Measurements from ENCODE around the gene TMEM182.

Gene TMEM182

DNA sequence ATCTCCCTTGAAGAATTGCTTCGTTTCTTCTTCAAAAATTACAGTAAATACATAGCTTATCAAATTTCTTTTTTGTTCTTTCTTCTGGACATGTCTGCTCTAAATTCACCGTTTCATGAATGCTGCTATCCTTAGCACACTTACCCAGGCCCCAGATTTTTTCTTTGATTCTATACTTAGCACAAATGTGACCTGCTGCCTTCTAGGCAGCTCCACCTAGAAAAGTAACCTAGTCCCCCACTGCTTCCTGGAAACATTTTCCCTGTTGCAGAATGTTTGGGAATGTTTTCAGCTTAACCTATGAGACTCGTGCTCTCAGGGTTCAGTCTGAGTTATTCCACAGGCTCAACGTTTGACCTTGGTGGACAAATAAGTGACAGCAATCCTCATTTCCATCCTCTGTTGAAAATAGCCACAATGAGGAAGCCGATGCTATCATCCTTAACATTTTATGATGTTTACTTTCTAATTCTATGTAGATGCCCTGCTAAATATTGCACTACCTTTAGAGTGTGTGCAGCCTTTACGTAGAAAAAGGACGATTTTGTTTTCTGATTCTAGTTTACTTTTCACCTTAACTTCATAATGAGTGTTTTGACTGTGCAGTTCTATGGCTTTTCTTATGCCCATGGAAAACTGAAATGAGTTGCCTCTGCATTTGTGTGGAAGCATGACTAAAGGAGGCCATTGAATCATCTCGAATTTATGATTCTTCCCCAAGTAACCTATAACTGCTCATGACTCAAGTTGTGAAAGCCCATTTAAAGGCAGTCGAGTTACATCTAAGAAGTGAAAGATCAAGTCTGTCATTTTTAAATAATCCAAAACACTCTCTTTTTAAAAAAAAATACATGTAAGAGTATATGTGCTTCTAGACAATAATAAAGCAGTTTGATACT lies 47.7 kb downstream of the TMEM182 start:
- Histone ChIP-seq H3F3A (ENCODE audit: insufficient read depth, low read length) (no peaks in the 10 kb centered on the region), H3K27me3 (ENCODE audit: insufficient read depth, low read length) (no peaks in the 10 kb centered on the region), H2AFZ (ENCODE audit: low read length) (no peak overlapping the region), H3K4me1 (ENCODE audit: insufficient read depth, low read length, severe bottlenecking) (no peaks in the 10 kb centered on the region), H3K9me3 (ENCODE audit: low read length) (no peaks in the 10 kb centered on the region), H3K4me2 (ENCODE audit: low read length) (no peak overlapping the region), H4K20me1 (ENCODE audit: insufficient read depth, low read length) (no peaks in the 10 kb centered on the region), H3K27ac (ENCODE audit: low read depth, low read length, poor library complexity, severe bottlenecking) (no peak overlapping the region), H3K9me2 (ENCODE audit: low read depth, low read length) (no peaks in the 10 kb centered on the region), H3K79me2 (ENCODE audit: insufficient read depth, low read length) (no peaks in the 10 kb centered on the region), H3K36me3 (ENCODE audit: insufficient read depth, low read length) (no peaks in the 10 kb centered on the region), H3K4me3 (ENCODE audit: low read depth, low read length, poor library complexity, severe bottlenecking) (no peak overlapping the region), H3K9ac (ENCODE audit: low read length) (no peak overlapping the region)
- TF ChIP-seq EZH2 (IDR thresholded peaks at IDR 0.05; ENCODE audit: borderline replicate concordance, low read length) = no peak
- TF ChIP-seq, protein P1, sequence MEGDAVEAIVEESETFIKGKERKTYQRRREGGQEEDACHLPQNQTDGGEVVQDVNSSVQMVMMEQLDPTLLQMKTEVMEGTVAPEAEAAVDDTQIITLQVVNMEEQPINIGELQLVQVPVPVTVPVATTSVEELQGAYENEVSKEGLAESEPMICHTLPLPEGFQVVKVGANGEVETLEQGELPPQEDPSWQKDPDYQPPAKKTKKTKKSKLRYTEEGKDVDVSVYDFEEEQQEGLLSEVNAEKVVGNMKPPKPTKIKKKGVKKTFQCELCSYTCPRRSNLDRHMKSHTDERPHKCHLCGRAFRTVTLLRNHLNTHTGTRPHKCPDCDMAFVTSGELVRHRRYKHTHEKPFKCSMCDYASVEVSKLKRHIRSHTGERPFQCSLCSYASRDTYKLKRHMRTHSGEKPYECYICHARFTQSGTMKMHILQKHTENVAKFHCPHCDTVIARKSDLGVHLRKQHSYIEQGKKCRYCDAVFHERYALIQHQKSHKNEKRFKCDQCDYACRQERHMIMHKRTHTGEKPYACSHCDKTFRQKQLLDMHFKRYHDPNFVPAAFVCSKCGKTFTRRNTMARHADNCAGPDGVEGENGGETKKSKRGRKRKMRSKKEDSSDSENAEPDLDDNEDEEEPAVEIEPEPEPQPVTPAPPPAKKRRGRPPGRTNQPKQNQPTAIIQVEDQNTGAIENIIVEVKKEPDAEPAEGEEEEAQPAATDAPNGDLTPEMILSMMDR (IDR thresholded peaks at IDR 0.05; ENCODE audit: low read length) = no peak

DNA sequence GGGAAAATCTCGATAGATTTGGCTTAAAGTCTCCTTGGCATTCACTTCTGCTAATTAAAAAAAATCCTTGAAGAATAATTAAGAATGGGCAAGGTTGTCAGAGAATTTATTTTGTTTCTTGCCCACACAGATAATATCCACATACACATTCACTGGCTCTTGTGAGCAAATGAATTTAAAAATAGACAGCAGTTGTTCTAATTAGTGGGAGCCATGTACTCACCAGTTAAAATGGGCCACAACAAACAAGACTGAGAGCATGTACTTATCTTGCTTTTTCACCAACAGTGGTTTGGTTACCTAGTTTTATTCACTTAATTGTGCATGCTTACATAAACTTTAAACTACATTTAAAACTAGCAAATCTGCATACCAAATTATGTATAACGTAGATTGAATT lies 53.5 kb downstream of the TMEM182 start:
- Histone ChIP-seq H3K27ac (ENCODE audit: low read depth, low read length, poor library complexity, severe bottlenecking) (no peak overlapping the region), H3F3A (ENCODE audit: insufficient read depth, low read length) (no peaks in the 10 kb centered on the region), H3K9me3 (ENCODE audit: low read length) (no peaks in the 10 kb centered on the region), H3K27me3 (ENCODE audit: insufficient read depth, low read length) (no peaks in the 10 kb centered on the region), H2AFZ (ENCODE audit: low read length) (no peak overlapping the region), H3K36me3 (ENCODE audit: insufficient read depth, low read length) (no peaks in the 10 kb centered on the region), H3K79me2 (ENCODE audit: insufficient read depth, low read length) (no peaks in the 10 kb centered on the region), H3K4me1 (ENCODE audit: insufficient read depth, low read length, severe bottlenecking) (no peaks in the 10 kb centered on the region), H4K20me1 (ENCODE audit: insufficient read depth, low read length) (no peaks in the 10 kb centered on the region), H3K4me2 (ENCODE audit: low read length) (no peak overlapping the region), H3K9me2 (ENCODE audit: low read depth, low read length) (no peaks in the 10 kb centered on the region), H3K9ac (ENCODE audit: low read length) (no peak overlapping the region), H3K4me3 (ENCODE audit: low read depth, low read length, poor library complexity, severe bottlenecking) (no peak overlapping the region)
- TF ChIP-seq EZH2 (IDR thresholded peaks at IDR 0.05; ENCODE audit: borderline replicate concordance, low read length) = no peak
- TF ChIP-seq, protein P1 (IDR thresholded peaks at IDR 0.05; ENCODE audit: low read length) = no peak

DNA sequence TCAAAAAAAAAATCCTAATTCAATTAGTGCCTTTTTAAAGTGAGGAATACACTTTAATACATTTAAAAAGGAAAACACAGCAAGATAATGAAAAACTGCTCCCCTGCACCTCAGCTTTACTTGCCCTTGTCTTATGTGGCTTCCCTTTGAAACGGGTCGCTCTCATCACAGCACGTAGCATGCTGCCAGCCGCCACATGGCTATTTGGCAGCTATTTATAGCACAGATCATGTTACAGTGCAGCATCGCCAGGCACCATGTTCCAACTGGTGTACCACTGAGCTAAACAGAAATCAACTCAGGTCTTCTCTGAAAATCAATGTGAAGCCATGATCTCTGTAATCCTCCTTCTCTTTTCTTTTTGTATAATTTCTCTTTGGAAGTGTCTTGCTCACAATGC lies 65.1 kb downstream of the TMEM182 start:
- Histone ChIP-seq H3K4me2 (ENCODE audit: low read length) (no peak overlapping the region; the same call in 1 of the 2 replicates), H3K4me1 (ENCODE audit: insufficient read depth, low read length, severe bottlenecking) (peaks cover 8% of the 10 kb centered on the region), H4K20me1 (ENCODE audit: insufficient read depth, low read length) (no peaks in the 10 kb centered on the region), H3K4me3 (ENCODE audit: low read depth, low read length, poor library complexity, severe bottlenecking) (no peak overlapping the region), H3K36me3 (ENCODE audit: insufficient read depth, low read length) (no peaks in the 10 kb centered on the region), H3K27me3 (ENCODE audit: insufficient read depth, low read length) (no peaks in the 10 kb centered on the region), H3K9me2 (ENCODE audit: low read depth, low read length) (no peaks in the 10 kb centered on the region), H3K9me3 (ENCODE audit: low read length) (no peaks in the 10 kb centered on the region), H3K9ac (ENCODE audit: low read length) (no peak overlapping the region), H3K79me2 (ENCODE audit: insufficient read depth, low read length) (no peaks in the 10 kb centered on the region), H3F3A (ENCODE audit: insufficient read depth, low read length) (no peaks in the 10 kb centered on the region), H2AFZ (ENCODE audit: low read length) (no peak overlapping the region), H3K27ac (ENCODE audit: low read depth, low read length, poor library complexity, severe bottlenecking) (no peak overlapping the region)
- TF ChIP-seq EZH2 (IDR thresholded peaks at IDR 0.05; ENCODE audit: borderline replicate concordance, low read length) = no peak
- TF ChIP-seq, protein P1 (IDR thresholded peaks at IDR 0.05; ENCODE audit: low read length) = no peak

Data from OCI-LY1 (cell line).